GM13977 (cell line): ENCODE measurements around the gene RAB40B.
"Not testable (repeated sequence)": the region's sequence is repeated elsewhere in the genome, so short reads cannot be mapped to it uniquely, and the experiment has no call there.

ENCODE experiments used
- DNase-seq: peaks from one replicate; pipeline ENCODE4 v3.0.0; 2012; ENCODE audit warnings: low spot score
- CTCF ChIP-seq: IDR thresholded peaks from 2 replicates; pipeline ENCODE4 v1.5.1; 2012; ENCODE audit warnings: mild to moderate bottlenecking, control low read depth; ENCODE audit not compliant: insufficient read depth; ENCODE audit errors: extremely low read depth, missing control alignments
- in situ Hi-C: fragments of 300-500 bp; cut with MboI; formaldehyde crosslinking; loops from one replicate; pipeline ENCODE4 v1.12.0; 2022; ENCODE audit warnings: low sequenced_read_pairs, low pct_unique_long_range_greater_than_20kb, mixed read lengths, inconsistent platforms; ENCODE audit not compliant: unreplicated experiment

Gene RAB40B

GRCh38 chr17:82698065-82698973, at the start of gene RAB40B:
Gene RAB40B, minus strand, starts transcription at chr17:82698698. Its CDS starts 102 bp downstream, at chr17:82698596.
- DNase-seq, result peak; percentile 100
- in situ Hi-C loops, result no loop called here
- no peak for TF ChIP-seq CTCF

- TF ChIP-seq CTCF, result no peak
- in situ Hi-C loops, result no loop called here
- no peak for DNase-seq
These were observed 47.0 kb upstream of the RAB40B start for GRCh38 chr17:82745524-82745923.

GRCh38 chr17:82744736-82745135, 46.2 kb upstream of the RAB40B start:
- DNase-seq, in situ Hi-C loops: not testable (repeated sequence)

GRCh38 chr17:82743344-82744219, 45.1 kb upstream of the RAB40B start:
- TF ChIP-seq CTCF, result no peak
- no peak for DNase-seq
- in situ Hi-C loops, result no loop called here

GRCh38 chr17:82740906-82741759, 42.6 kb upstream of the RAB40B start:
- TF ChIP-seq CTCF, result no peak
- in situ Hi-C loops, result no loop called here
- no peak for DNase-seq

- DNase-seq, result no peak
- in situ Hi-C loops, result no loop called here
- TF ChIP-seq CTCF, result no peak
These were observed 39.7 kb upstream of the RAB40B start for GRCh38 chr17:82737967-82738877.
